ENCODE data around the gene SIN3B.
"Not testable (repeated sequence)": the region's sequence is repeated elsewhere in the genome, so short reads cannot be mapped to it uniquely, and the experiment has no call there.

SIN3B gene

DNA sequence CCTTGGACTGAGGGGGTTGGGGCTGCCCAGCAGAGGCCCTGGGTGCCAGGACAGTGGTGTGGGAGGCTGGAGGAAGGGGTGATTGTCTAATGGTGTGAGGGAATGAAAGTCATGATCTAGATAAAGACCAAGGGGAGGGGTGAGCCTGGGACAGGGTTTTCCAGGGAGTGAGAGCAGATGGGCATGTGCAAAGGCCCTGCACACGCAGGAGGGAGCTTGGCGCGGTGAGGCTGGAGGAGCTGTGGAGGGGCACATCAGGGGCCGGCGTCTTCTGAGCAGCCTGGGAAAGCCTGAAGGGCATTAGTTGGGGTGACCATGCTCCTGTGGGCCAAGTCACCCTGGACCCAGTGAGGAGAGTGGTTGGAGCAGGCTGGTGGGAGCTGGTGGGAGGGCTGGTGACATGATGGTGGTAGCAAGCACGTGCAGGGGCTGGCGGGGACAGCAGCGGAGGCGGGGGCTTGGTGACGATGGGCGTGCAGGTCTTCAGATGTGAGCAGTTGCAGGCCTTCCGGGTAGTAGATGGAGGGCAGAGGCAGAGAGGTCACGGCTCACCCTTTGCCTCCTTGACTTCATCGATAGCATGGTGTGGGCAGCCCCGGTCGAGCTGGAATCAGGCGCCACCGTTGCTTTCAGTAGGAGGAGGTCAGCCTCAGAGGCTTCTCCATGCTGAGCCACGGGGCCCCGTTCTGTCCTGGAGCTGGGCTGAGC is 39.4 kb downstream of the SIN3B start:
- DNase-seq (ENCODE audit: low read depth, low spot score): no peak
- Histone ChIP-seq H3K9me3 (ENCODE audit: control insufficient read depth, insufficient read depth, low read length) (no peaks in the 10 kb centered on the region), H3K27ac (ENCODE audit: low read length) (no peak overlapping the region), H3K27me3 (ENCODE audit: control insufficient read depth, insufficient read depth, low read length) (no peaks in the 10 kb centered on the region), H3K36me3 (ENCODE audit: control insufficient read depth, insufficient read depth, low read length) (peaks cover 50% of the 10 kb centered on the region), H3K4me3 (ENCODE audit: low read length) (no peak overlapping the region), H3K4me1 (ENCODE audit: control insufficient read depth, insufficient read depth, low read length) (no peaks in the 10 kb centered on the region)
- WGBS (ENCODE audit: insufficient coverage, insufficient read length): no CpG with 5 or more reads among the region's 20 CpGs

DNA sequence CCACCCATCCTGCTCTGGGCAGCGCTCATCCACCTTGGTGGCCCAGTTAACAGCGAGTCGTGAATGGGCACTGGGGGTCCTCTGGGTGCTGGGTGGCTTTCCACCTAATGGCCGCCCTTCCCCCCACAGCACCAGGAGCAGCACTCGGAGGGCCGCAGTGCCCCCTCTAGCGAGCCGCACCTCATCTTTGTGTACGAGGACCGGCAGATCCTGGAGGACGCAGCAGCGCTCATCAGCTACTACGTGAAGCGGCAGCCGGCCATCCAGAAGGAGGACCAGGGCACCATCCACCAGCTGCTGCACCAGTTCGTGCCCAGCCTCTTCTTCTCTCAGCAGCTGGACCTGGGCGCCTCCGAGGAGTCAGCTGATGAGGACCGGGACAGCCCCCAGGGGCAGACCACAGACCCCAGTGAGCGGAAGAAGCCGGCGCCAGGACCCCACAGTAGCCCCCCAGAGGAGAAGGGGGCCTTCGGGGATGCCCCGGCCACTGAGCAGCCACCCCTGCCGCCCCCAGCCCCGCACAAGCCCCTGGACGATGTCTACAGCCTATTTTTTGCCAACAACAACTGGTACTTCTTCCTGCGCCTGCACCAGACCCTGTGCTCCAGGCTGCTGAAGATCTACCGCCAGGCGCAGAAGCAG is 40.3 kb downstream of the SIN3B start:
- no peak for DNase-seq (ENCODE audit: low read depth, low spot score)
- H3K36me3 ChIP-seq (ENCODE audit: control insufficient read depth, insufficient read depth, low read length): peaks cover 54% of the 10 kb centered on the region
- no peaks in the 10 kb centered on the region for H3K9me3 ChIP-seq (ENCODE audit: control insufficient read depth, insufficient read depth, low read length)
- no peak overlapping the region for H3K27ac ChIP-seq (ENCODE audit: low read length)
- no peaks in the 10 kb centered on the region for H3K4me1 ChIP-seq (ENCODE audit: control insufficient read depth, insufficient read depth, low read length)
- H3K27me3 ChIP-seq (ENCODE audit: control insufficient read depth, insufficient read depth, low read length): no peaks in the 10 kb centered on the region
- no CpG with 5 or more reads among the region's 30 CpGs for WGBS (ENCODE audit: insufficient coverage, insufficient read length)
- H3K4me3 ChIP-seq (ENCODE audit: low read length): no peak overlapping the region

DNA sequence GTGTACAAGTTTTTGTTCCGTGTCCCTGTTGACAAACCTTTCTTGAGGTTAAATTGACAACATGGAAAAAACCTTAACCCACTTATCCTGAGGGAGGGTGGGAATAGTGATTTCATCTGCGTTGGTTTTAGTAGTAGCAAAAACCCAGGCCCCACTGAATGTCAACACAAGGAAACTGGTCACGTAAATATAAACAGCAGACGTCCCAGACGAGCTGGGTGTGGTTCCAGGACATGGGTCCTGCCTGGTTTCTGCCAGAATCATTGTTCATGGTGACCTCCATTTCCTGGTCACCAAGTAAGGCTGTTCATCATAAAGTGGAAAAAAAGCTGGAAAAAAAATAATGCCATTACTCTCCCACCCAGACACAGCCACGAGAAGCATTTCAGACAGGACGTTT is 42.7 kb downstream of the SIN3B start:
- Histone ChIP-seq H3K9me3 (ENCODE audit: control insufficient read depth, insufficient read depth, low read length) (no peaks in the 10 kb centered on the region), H3K36me3 (ENCODE audit: control insufficient read depth, insufficient read depth, low read length) (peaks cover 48% of the 10 kb centered on the region), H3K4me1 (ENCODE audit: control insufficient read depth, insufficient read depth, low read length) (no peaks in the 10 kb centered on the region), H3K4me3 (ENCODE audit: low read length) (no peak overlapping the region), H3K27ac (ENCODE audit: low read length) (no peak overlapping the region), H3K27me3 (ENCODE audit: control insufficient read depth, insufficient read depth, low read length) (no peaks in the 10 kb centered on the region)
- no CpG with 5 or more reads among the region's 7 CpGs for WGBS (ENCODE audit: insufficient coverage, insufficient read length)
- no peak for DNase-seq (ENCODE audit: low read depth, low spot score)

DNA sequence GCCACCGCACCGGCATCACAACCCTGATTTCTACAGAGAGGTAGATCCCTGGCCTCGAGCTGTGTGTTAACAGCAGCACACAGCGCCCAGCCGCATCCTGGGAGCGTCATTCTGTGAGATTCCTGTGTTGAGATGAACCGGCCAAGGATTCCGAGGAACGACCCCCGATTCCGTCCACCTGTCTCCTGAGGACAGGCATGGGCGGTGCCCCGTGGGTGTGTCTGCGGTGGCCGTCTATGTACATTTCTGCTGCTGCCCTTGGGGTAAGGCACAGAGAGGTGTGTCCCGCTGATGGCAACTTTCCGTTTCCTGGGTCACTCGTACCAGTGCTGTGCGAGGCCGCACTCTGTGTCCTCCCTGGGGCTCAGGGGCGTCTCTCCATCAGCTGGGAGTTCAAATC is 43.5 kb downstream of the SIN3B start:
- no peak overlapping the region for H3K27ac ChIP-seq (ENCODE audit: low read length)
- H3K27me3 ChIP-seq (ENCODE audit: control insufficient read depth, insufficient read depth, low read length): no peaks in the 10 kb centered on the region
- WGBS (ENCODE audit: insufficient coverage, insufficient read length): no CpG with 5 or more reads among the region's 21 CpGs

DNA sequence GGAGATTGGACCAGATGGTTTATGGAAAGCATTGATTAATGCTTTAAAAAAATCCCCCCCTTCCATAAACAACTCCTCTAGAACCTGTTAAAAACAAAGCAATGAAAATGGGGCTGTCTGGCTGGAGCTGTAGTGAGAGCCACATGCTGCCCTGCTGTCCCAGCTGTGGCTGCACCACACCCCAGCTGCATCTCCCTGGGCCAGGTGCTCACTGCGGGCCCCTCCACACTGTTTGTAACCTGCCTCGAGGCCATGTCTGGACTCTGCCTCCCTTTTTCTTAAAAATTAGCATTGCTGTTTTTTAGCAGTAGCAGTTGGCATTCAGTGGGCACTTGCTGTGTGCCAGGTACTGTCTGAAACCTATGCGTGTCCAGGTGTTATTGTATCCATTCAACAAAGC is 44.4 kb downstream of the SIN3B start:
- H3K36me3 ChIP-seq (ENCODE audit: control insufficient read depth, insufficient read depth, low read length): peaks cover 48% of the 10 kb centered on the region
- H3K9me3 ChIP-seq (ENCODE audit: control insufficient read depth, insufficient read depth, low read length): no peaks in the 10 kb centered on the region
- no peak for DNase-seq (ENCODE audit: low read depth, low spot score)
- H3K27ac ChIP-seq (ENCODE audit: low read length): no peak overlapping the region
- H3K4me3 ChIP-seq (ENCODE audit: low read length): no peak overlapping the region
- H3K4me1 ChIP-seq (ENCODE audit: control insufficient read depth, insufficient read depth, low read length): no peaks in the 10 kb centered on the region
- no peaks in the 10 kb centered on the region for H3K27me3 ChIP-seq (ENCODE audit: control insufficient read depth, insufficient read depth, low read length)
- WGBS (ENCODE audit: insufficient coverage, insufficient read length): no CpG with 5 or more reads among the region's 3 CpGs

More for the DNA sequence above, 43.5 kb downstream of the SIN3B start:
- H3K4me3 ChIP-seq (ENCODE audit: low read length): no peak overlapping the region
- H3K9me3 ChIP-seq (ENCODE audit: control insufficient read depth, insufficient read depth, low read length): no peaks in the 10 kb centered on the region
- peaks cover 43% of the 10 kb centered on the region for H3K36me3 ChIP-seq (ENCODE audit: control insufficient read depth, insufficient read depth, low read length)
- H3K4me1 ChIP-seq (ENCODE audit: control insufficient read depth, insufficient read depth, low read length): no peaks in the 10 kb centered on the region
- no peak for DNase-seq (ENCODE audit: low read depth, low spot score)

DNA sequence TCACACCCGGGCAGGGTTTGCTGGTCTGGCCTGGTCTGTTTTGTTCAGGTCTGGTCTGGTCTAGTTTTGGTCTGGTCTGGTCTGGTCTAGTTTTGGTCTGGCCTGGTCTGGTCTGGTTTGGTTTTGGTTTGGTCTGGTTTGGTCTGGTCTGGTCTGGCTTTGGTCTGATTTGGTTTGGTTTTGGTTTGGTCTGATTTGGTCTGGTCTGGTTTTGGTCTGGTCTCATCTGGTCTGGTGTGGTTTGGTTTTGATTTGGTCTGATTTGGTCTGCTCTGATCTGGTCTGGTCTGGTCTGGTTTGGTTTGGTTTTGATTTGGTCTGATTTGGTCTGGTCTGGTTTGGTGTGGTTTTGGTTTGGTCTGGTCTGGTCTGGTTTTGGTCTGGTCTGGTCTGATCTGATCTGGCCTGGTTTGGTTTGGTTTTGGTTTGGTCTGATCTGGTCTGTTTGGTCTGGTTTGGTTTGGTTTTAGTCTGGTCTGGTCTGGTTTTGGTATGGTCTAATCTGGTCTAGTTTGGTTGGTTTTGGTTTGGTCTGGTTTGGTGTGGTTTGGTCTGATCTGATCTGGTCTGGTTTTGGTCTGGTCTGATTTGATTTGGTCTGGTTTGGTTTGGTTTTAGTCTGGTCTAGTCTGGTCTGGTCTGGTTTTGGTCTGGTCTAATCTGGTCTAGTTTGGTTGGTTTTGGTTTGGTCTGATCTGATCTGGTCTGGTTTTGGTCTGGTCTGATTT is 45.2 kb downstream of the SIN3B start:
- DNase-seq (ENCODE audit: low read depth, low spot score): no peak
- Histone ChIP-seq H3K4me1 (ENCODE audit: control insufficient read depth, insufficient read depth, low read length) (no peaks in the 10 kb centered on the region), H3K36me3 (ENCODE audit: control insufficient read depth, insufficient read depth, low read length) (peaks cover 43% of the 10 kb centered on the region), H3K4me3 (ENCODE audit: low read length) (no peak overlapping the region), H3K27ac (ENCODE audit: low read length) (no peak overlapping the region), H3K9me3 (ENCODE audit: control insufficient read depth, insufficient read depth, low read length) (no peaks in the 10 kb centered on the region), H3K27me3 (ENCODE audit: control insufficient read depth, insufficient read depth, low read length) (no peaks in the 10 kb centered on the region)
- WGBS (ENCODE audit: insufficient coverage, insufficient read length): no CpG with 5 or more reads among the region's 1 CpG

DNA sequence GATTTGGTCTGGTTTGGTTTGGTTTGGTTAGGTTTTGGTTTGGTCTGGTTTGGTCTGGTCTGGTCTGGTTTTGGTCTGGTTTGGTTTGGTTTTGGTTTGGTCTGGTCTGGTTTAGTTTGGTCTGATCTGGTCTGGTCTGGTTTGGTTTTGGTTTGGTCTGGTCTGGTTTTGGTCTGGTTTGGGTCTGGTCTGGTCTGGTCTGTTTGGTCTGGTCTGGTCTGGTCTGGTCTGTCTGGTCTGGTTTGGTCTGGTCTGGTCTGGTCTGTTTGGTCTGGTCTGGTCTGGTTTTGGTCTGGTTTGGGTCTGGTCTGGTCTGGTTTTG is 45.7 kb downstream of the SIN3B start:
- H3K4me1 ChIP-seq (ENCODE audit: control insufficient read depth, insufficient read depth, low read length); H3K9me3 ChIP-seq (ENCODE audit: control insufficient read depth, insufficient read depth, low read length); DNase-seq (ENCODE audit: low read depth, low spot score); H3K4me3 ChIP-seq (ENCODE audit: low read length); H3K27ac ChIP-seq (ENCODE audit: low read length); H3K27me3 ChIP-seq (ENCODE audit: control insufficient read depth, insufficient read depth, low read length): not testable (repeated sequence)
- peaks cover 38% of the 10 kb centered on the region for H3K36me3 ChIP-seq (ENCODE audit: control insufficient read depth, insufficient read depth, low read length)

DNA sequence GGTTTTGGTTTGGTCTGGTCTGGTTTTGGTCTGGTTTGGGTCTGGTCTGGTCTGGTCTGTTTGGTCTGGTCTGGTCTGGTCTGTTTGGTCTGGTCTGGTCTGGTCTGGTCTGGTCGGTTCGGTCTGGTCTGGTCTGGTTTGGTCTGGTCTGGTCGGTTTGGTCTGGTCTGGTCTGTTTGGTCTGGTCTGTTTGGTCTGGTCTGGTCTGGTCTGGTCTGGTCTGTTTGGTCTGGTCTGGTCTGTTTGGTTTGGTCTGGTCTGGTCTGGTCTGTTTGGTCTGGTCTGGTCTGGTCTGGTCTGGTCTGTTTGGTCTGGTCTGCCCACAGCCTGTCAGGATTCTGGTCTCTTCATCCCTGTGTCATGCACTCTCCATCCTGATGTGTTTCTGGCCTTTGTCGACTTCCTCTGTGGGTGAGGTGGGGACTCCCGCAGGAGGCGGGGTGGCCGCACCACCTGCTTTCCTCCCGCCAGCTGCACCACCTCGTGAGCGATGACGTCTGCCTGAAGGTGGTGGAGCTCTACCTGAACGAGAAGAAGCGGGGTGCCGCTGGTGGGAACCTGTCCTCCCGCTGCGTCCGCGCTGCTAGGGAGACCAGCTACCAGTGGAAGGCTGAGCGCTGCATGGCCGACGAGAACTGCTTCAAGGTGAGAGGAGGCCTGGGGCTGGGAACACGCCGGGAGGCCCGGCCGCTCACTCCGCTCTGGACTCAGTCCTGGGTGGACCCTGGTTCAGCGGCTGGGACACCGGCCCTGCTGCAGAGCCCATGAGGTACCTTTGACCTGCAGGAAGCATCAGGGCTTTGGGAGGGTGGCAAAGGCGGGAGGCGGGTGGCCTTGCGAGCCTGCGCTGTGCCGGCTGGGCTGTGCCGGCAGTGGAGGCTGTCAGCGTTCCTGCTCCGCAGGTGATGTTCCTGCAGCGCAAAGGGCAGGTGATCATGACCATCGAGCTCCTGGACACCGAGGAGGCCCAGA is 46.7 kb downstream of the SIN3B start:
- Histone ChIP-seq H3K4me1 (ENCODE audit: control insufficient read depth, insufficient read depth, low read length) (no peaks in the 10 kb centered on the region), H3K27me3 (ENCODE audit: control insufficient read depth, insufficient read depth, low read length) (no peaks in the 10 kb centered on the region), H3K9me3 (ENCODE audit: control insufficient read depth, insufficient read depth, low read length) (no peaks in the 10 kb centered on the region), H3K4me3 (ENCODE audit: low read length) (no peak overlapping the region), H3K36me3 (ENCODE audit: control insufficient read depth, insufficient read depth, low read length) (peaks cover 36% of the 10 kb centered on the region), H3K27ac (ENCODE audit: low read length) (no peak overlapping the region)
- no peak for DNase-seq (ENCODE audit: low read depth, low spot score)
- WGBS (ENCODE audit: insufficient coverage, insufficient read length): no CpG with 5 or more reads among the region's 39 CpGs

DNA sequence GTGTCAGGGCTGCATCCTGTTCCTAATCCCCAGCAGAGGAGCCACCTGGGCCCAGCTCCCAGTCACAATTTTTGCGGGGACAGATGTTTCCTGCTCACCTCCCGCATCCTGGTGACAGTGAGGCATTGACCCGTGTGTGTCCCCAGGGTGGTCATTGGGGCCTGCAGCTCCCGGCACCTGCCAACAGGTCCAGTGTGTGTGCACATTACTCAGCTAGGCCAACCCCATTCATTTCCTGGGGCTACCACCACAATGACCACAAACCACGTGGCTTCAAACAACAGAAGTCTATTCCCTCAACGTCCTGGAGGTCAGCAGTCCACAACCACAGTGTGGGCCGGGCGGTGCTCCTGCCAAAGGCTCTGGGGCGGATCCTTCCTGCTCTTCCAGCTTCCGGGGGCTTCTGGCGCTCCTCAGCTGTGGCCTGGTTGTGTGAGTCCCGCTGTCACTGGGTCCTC is 47.7 kb downstream of the SIN3B start:
- no peak overlapping the region for H3K27ac ChIP-seq (ENCODE audit: low read length)
- H3K4me3 ChIP-seq (ENCODE audit: low read length): no peak overlapping the region
- no CpG with 5 or more reads among the region's 12 CpGs for WGBS (ENCODE audit: insufficient coverage, insufficient read length)
- H3K9me3 ChIP-seq (ENCODE audit: control insufficient read depth, insufficient read depth, low read length): peaks cover 1% of the 10 kb centered on the region; the same call in 1 of the 2 replicates
- DNase-seq (ENCODE audit: low read depth, low spot score): no peak
- no peaks in the 10 kb centered on the region for H3K27me3 ChIP-seq (ENCODE audit: control insufficient read depth, insufficient read depth, low read length)
- no peaks in the 10 kb centered on the region for H3K4me1 ChIP-seq (ENCODE audit: control insufficient read depth, insufficient read depth, low read length)
- peaks cover 32% of the 10 kb centered on the region for H3K36me3 ChIP-seq (ENCODE audit: control insufficient read depth, insufficient read depth, low read length)

DNA sequence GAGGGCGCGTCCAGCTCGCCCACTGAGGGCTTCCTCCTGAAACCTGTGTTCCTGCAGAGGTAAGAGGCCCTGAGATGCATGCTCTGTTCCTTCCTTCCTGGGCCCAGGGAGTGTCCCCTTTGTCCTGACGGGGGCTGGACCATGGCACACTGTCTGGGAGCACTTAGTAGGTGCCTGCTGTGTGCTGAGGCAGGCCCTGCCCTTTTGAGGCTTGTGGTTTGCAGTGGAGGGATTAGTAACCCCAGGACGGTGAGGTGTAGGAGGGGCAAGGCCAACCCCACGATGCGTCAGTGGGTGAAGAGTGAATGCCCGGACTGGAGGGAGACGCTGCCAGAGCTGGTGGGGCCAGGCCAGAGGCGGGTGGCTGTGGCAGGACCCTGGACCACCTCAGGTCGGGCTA is 48.4 kb downstream of the SIN3B start:
- H3K4me3 ChIP-seq (ENCODE audit: low read length): no peak overlapping the region
- DNase-seq (ENCODE audit: low read depth, low spot score): no peak
- no CpG with 5 or more reads among the region's 11 CpGs for WGBS (ENCODE audit: insufficient coverage, insufficient read length)
- H3K27ac ChIP-seq (ENCODE audit: low read length): no peak overlapping the region
- H3K4me1 ChIP-seq (ENCODE audit: control insufficient read depth, insufficient read depth, low read length): no peaks in the 10 kb centered on the region
- no peaks in the 10 kb centered on the region for H3K27me3 ChIP-seq (ENCODE audit: control insufficient read depth, insufficient read depth, low read length)
- H3K36me3 ChIP-seq (ENCODE audit: control insufficient read depth, insufficient read depth, low read length): peaks cover 32% of the 10 kb centered on the region
- H3K9me3 ChIP-seq (ENCODE audit: control insufficient read depth, insufficient read depth, low read length): peaks cover 2% of the 10 kb centered on the region; the same call in 1 of the 2 replicates

All from iPS DF 6.9 (cell line).